ENCODE data around the gene PPP1R14B. TPM values are rescaled to one million over a fixed set of nuclear protein-coding genes. Genes with fewer than 3 reads are reported as not detected.

PPP1R14B gene
- polyA plus RNA-seq, 3 donors: 11.7 to 40.7 (median 34.2) TPM

- peaks cover 3 to 6% of the 10 kb centered on the region in 2 donors for H3K4me1 ChIP-seq (ENCODE audit: control insufficient read depth in 1 of 2, insufficient read depth in 2 of 2, low read length in 2 of 2)
- Mint-ChIP-seq H3K36me3 (peaks cover 61 to 87% of the 10 kb centered on the region in 2 donors), H3K27me3 (ENCODE audit: low read depth in 3 of 3) (peaks cover 0 to 1% (median 0%) of the 10 kb centered on the region in 3 donors), H3K4me1 (peaks cover 7% of the 10 kb centered on the region), H3K4me3 (no peak overlapping the region), H3K27ac (no peak overlapping the region), H3K9me3 (peaks cover 0 to 4% (median 0%) of the 10 kb centered on the region in 7 donors)
- intact Hi-C loops (cut with micrococcal nuclease): no loop called here
- WGBS (ENCODE audit: insufficient coverage): 93% methylated on average over 18 of the region's 24 CpGs
- H3K79me2 ChIP-seq (ENCODE audit: insufficient read depth, low read length): no peaks in the 10 kb centered on the region
- DNase-seq: no peak
- peaks cover 80 to 89% of the 10 kb centered on the region in 2 donors for H3K36me3 ChIP-seq (replicated peaks in 1 of 2; ENCODE audit: control insufficient read depth in 1 of 2, insufficient read depth in 2 of 2, low read length in 2 of 2)
- TF ChIP-seq, protein P1, sequence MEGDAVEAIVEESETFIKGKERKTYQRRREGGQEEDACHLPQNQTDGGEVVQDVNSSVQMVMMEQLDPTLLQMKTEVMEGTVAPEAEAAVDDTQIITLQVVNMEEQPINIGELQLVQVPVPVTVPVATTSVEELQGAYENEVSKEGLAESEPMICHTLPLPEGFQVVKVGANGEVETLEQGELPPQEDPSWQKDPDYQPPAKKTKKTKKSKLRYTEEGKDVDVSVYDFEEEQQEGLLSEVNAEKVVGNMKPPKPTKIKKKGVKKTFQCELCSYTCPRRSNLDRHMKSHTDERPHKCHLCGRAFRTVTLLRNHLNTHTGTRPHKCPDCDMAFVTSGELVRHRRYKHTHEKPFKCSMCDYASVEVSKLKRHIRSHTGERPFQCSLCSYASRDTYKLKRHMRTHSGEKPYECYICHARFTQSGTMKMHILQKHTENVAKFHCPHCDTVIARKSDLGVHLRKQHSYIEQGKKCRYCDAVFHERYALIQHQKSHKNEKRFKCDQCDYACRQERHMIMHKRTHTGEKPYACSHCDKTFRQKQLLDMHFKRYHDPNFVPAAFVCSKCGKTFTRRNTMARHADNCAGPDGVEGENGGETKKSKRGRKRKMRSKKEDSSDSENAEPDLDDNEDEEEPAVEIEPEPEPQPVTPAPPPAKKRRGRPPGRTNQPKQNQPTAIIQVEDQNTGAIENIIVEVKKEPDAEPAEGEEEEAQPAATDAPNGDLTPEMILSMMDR (IDR thresholded peaks at IDR 0.05): no peak
- no peak overlapping the region for H3K27ac ChIP-seq (ENCODE audit: low read depth in 1 of 2, low read length in 2 of 2)
- no peak overlapping the region for H3K4me3 ChIP-seq (replicated peaks in 1 of 3; ENCODE audit: low read depth in 2 of 3, low read length in 3 of 3)
- H3K27me3 ChIP-seq (ENCODE audit: control insufficient read depth in 2 of 2, insufficient read depth in 2 of 2, low read length in 2 of 2): no peaks in the 10 kb centered on the region
- H3K4me2 ChIP-seq (replicated peaks; ENCODE audit: extremely low read depth, low read length, poor library complexity, severe bottlenecking): no peak overlapping the region
- no peak overlapping the region for H2AFZ ChIP-seq (ENCODE audit: insufficient read depth, low read depth, low read length, poor library complexity, severe bottlenecking)
- H3K9me3 ChIP-seq (replicated peaks in 1 of 2; ENCODE audit: control insufficient read depth in 1 of 2, insufficient read depth in 1 of 2, low read length in 2 of 2): no peaks in the 10 kb centered on the region
- H3K9ac ChIP-seq (ENCODE audit: insufficient read depth, low read length, poor library complexity, severe bottlenecking): no peak overlapping the region
- H4K20me1 ChIP-seq (ENCODE audit: insufficient read depth, low read length): peaks cover 21% of the 10 kb centered on the region
Measured at GRCh38 chr11:64258356-64258755, 11.6 kb upstream of the PPP1R14B start.

DNA sequence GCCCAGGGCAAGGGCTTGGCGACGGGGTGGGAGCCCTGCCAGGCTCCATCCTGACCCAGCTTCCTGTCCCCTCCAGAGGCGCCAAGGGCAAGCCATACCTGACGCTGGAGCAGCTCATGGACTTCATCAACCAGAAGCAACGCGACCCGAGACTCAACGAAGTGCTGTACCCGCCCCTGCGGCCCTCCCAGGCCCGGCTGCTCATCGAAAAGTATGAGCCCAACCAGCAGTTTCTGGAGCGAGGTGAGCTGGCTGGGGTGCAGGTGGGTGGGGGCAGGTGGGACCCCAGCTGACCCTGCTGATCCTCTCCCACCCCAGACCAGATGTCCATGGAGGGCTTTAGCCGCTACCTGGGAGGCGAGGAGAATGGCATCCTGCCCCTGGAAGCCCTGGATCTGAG lies 9.6 kb upstream of the PPP1R14B start:
- Histone ChIP-seq H2AFZ (ENCODE audit: insufficient read depth, low read depth, low read length, poor library complexity, severe bottlenecking) (no peak overlapping the region), H3K4me3 (replicated peaks in 1 of 3; ENCODE audit: low read depth in 2 of 3, low read length in 3 of 3) (no peak overlapping the region), H3K27ac (ENCODE audit: low read depth in 1 of 2, low read length in 2 of 2) (no peak overlapping the region), H3K9me3 (replicated peaks in 1 of 2; ENCODE audit: control insufficient read depth in 1 of 2, insufficient read depth in 1 of 2, low read length in 2 of 2) (no peaks in the 10 kb centered on the region), H3K27me3 (ENCODE audit: control insufficient read depth in 2 of 2, insufficient read depth in 2 of 2, low read length in 2 of 2) (no peaks in the 10 kb centered on the region), H3K9ac (ENCODE audit: insufficient read depth, low read length, poor library complexity, severe bottlenecking) (no peak overlapping the region), H3K36me3 (replicated peaks in 1 of 2; ENCODE audit: control insufficient read depth in 1 of 2, insufficient read depth in 2 of 2, low read length in 2 of 2) (peaks cover 59 to 68% of the 10 kb centered on the region in 2 donors), H3K79me2 (ENCODE audit: insufficient read depth, low read length) (peaks cover 18% of the 10 kb centered on the region), H4K20me1 (ENCODE audit: insufficient read depth, low read length) (peaks cover 34% of the 10 kb centered on the region), H3K4me1 (ENCODE audit: control insufficient read depth in 1 of 2, insufficient read depth in 2 of 2, low read length in 2 of 2) (peaks cover 18 to 26% of the 10 kb centered on the region in 2 donors), H3K4me2 (replicated peaks; ENCODE audit: extremely low read depth, low read length, poor library complexity, severe bottlenecking) (no peak overlapping the region)
- WGBS (ENCODE audit: insufficient coverage): 82% methylated on average over 7 of the region's 15 CpGs
- Mint-ChIP-seq H3K27ac (no peak overlapping the region), H3K27me3 (ENCODE audit: low read depth in 3 of 3) (peaks cover 0 to 1% (median 0%) of the 10 kb centered on the region in 3 donors), H3K9me3 (peaks cover 0 to 4% (median 0%) of the 10 kb centered on the region in 7 donors), H3K36me3 (peaks cover 45 to 67% of the 10 kb centered on the region in 2 donors), H3K4me3 (no peak overlapping the region), H3K4me1 (peaks cover 21% of the 10 kb centered on the region)
- TF ChIP-seq, protein P1 (IDR thresholded peaks at IDR 0.05): no peak
- no peak for DNase-seq
- intact Hi-C loops (cut with micrococcal nuclease): no loop called here
